WERI-Rb-1 (cell line): ENCODE results near the gene PRDM11.

ENCODE experiments used
- DNase-seq: peaks from one replicate; pipeline ENCODE4 v3.0.0-alpha.2; 2020
- H3K27ac ChIP-seq: fragments of 250-450 bp; sonication (Bioruptor Pico); 2 replicates; pipeline ENCODE4 v1.5.1; 2020; ENCODE audit warnings: mild to moderate bottlenecking, moderate library complexity
- H3K27me3 ChIP-seq: fragments of 250-450 bp; sonication (Bioruptor Pico); 2 replicates; pipeline ENCODE4 v1.5.1; 2021; ENCODE audit warnings: mild to moderate bottlenecking, low read depth, moderate library complexity; ENCODE audit not compliant: insufficient read depth, severe bottlenecking
- H3K36me3 ChIP-seq: fragments of 250-450 bp; sonication (Bioruptor Pico); 2 replicates; pipeline ENCODE4 v1.5.1; 2020; ENCODE audit warnings: mild to moderate bottlenecking, moderate library complexity
- H3K4me3 ChIP-seq: 2 replicates; pipeline ENCODE4 v1.5.1; 2011; ENCODE audit warnings: low read depth, mild to moderate bottlenecking, control low read depth, low read length
- H3K9me3 ChIP-seq: fragments of 250-450 bp; sonication (Bioruptor Pico); 2 replicates; pipeline ENCODE4 v1.5.1; 2021; ENCODE audit warnings: mild to moderate bottlenecking, moderate library complexity; ENCODE audit not compliant: severe bottlenecking
- CTCF ChIP-seq: IDR thresholded peaks from 2 replicates; pipeline ENCODE4 v1.5.1; 2011; ENCODE audit warnings: low read depth, mild to moderate bottlenecking, control low read depth, inconsistent platforms, low read length

Gene PRDM11

GRCh38 chr11:45161252-45162063 is 15.0 kb downstream of the PRDM11 start:
- Histone ChIP-seq H3K4me3 (no peak overlapping the region), H3K27me3 (no peaks in the 10 kb centered on the region), H3K9me3 (no peaks in the 10 kb centered on the region), H3K27ac (no peak overlapping the region), H3K36me3 (no peaks in the 10 kb centered on the region)
- no peak for DNase-seq
- no peak for TF ChIP-seq CTCF

GRCh38 chr11:45162064-45162375 is 15.6 kb downstream of the PRDM11 start:
- H3K9me3 ChIP-seq, result no peaks in the 10 kb centered on the region
- no peaks in the 10 kb centered on the region for H3K36me3 ChIP-seq
- no peak for TF ChIP-seq CTCF
- H3K27me3 ChIP-seq, result no peaks in the 10 kb centered on the region
- H3K4me3 ChIP-seq, result no peak overlapping the region
- DNase-seq, result no peak
- no peak overlapping the region for H3K27ac ChIP-seq

- no peaks in the 10 kb centered on the region for H3K36me3 ChIP-seq
- no peak for TF ChIP-seq CTCF
- no peak for DNase-seq
- no peak overlapping the region for H3K27ac ChIP-seq
- no peaks in the 10 kb centered on the region for H3K27me3 ChIP-seq
- H3K9me3 ChIP-seq, result no peaks in the 10 kb centered on the region
- H3K4me3 ChIP-seq, result no peak overlapping the region
These were observed 16.8 kb downstream of the PRDM11 start for GRCh38 chr11:45162916-45163879.

GRCh38 chr11:45163956-45164575 is 17.6 kb downstream of the PRDM11 start:
- Histone ChIP-seq H3K27ac (no peak overlapping the region), H3K27me3 (no peaks in the 10 kb centered on the region), H3K9me3 (no peaks in the 10 kb centered on the region), H3K36me3 (no peaks in the 10 kb centered on the region), H3K4me3 (no peak overlapping the region)
- no peak for DNase-seq
- TF ChIP-seq CTCF, result no peak

- DNase-seq, result no peak
- no peaks in the 10 kb centered on the region for H3K36me3 ChIP-seq
- H3K27me3 ChIP-seq, result no peaks in the 10 kb centered on the region
- TF ChIP-seq CTCF, result no peak
- H3K9me3 ChIP-seq, result no peaks in the 10 kb centered on the region
- H3K4me3 ChIP-seq, result no peak overlapping the region
- H3K27ac ChIP-seq, result no peak overlapping the region
These were observed 18.9 kb downstream of the PRDM11 start for GRCh38 chr11:45165386-45165785.
